HG03565 (cell line): ENCODE results near the gene FUOM.
"Not testable (repeated sequence)": the region's sequence is repeated elsewhere in the genome, so short reads cannot be mapped to it uniquely, and the experiment has no call there.

Source experiments
- ATAC-seq: cut with Tn5 transposase; IDR thresholded peaks from one replicate; pipeline ENCODE4 v1.9.1; 2021; ENCODE audit warnings: mild to moderate bottlenecking, moderate library complexity; ENCODE audit not compliant: unreplicated experiment

FUOM gene

GRCh38 chr10:133335246-133336117, 22.3 kb downstream of the FUOM start:
- no peak for ATAC-seq

GRCh38 chr10:133334503-133335245, 23.1 kb downstream of the FUOM start:
- ATAC-seq, result no peak

GRCh38 chr10:133332936-133333699, 24.7 kb downstream of the FUOM start:
- no peak for ATAC-seq

GRCh38 chr10:133329491-133330202, 28.2 kb downstream of the FUOM start:
- ATAC-seq, result peak; percentile 85

DNA sequence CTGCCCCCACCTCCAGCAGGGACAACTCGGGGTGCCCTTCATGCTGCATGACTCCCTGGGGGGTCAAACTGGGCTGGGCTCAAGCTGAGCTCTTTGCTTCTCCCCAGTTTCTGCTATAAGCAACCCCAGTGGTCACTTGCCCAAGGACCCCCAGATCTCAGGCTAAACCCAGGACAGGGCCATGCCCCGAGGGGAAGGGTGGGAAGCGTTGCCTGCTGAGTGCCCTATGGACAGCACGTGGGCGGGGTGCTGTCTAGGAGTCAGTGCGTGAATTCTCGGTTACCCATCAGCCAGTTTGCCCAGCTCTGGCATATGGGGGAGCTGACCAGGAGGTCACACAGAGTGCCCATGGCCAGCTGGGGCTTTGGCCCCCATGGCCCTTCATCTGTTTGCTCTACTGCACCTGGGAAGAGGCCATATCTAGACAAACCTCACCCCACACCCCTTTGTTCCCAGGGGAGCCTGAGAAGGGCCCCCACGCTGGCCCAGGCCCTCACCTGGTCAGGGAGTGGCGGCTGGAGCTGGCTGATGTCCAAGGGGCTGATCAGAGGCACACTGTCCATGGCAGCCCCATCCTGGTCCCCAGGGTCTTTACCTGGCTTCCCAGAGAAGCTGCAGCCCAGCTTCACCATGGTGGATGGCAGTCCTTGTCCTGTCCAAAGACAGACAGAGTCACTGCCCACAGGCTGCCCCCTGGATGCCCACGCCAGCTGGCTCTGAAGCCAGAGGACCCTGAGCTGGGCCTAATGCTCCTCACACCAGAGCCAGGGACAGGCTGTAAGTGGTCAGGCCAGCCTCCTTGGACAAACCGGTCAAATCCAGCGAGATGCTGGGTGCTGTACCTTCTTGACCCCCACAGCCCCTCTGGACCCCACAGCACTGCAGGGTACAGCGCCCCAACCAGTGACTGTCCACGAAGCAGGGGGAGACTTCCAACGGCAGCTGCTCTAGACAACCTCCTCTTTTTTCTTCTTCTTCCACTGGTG, 29.2 kb downstream of the FUOM start:
- no peak for ATAC-seq

- no peak for ATAC-seq
These were observed 30.0 kb downstream of the FUOM start for GRCh38 chr10:133327651-133328357.

GRCh38 chr10:133326745-133327650, 30.8 kb downstream of the FUOM start:
- ATAC-seq, result no peak

DNA sequence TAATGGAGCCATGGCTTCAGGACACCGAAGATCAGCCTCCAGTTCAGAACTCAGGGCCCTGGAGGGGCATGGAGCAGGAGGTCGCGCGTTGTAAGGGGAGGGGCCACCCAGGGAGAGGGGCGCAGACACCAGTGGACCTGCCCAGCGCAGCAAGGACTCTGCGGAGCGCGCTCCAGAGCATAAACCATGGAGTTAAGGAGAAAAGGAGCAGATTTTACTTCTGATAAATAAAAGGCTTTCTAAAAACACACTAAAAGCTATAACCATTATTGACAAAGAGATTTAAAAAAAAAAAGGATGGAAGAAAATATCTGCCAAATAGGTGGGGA, 31.6 kb downstream of the FUOM start:
- no peak for ATAC-seq

- ATAC-seq, result no peak
These were observed 32.2 kb downstream of the FUOM start for GRCh38 chr10:133325440-133326222.

DNA sequence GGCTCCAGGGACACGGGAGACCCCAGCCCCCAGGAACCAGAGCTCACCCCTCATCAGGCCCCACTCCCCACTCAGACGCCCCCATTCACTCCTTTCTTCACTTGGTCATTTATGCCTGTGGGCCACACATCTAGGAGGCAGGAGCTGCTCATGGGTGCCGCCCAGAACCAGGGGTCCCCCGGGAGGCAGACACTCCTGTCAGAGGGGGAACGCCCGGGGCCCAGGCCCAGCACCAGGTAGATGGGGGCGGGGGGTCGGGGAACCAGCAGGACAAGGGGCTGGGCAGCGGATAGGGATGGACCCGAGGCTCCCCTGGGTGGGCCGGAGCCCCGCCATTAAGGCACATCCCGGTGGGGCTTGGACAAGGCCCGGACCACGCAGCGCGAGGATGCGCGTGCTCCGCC, 33.0 kb downstream of the FUOM start:
- no peak for ATAC-seq

DNA sequence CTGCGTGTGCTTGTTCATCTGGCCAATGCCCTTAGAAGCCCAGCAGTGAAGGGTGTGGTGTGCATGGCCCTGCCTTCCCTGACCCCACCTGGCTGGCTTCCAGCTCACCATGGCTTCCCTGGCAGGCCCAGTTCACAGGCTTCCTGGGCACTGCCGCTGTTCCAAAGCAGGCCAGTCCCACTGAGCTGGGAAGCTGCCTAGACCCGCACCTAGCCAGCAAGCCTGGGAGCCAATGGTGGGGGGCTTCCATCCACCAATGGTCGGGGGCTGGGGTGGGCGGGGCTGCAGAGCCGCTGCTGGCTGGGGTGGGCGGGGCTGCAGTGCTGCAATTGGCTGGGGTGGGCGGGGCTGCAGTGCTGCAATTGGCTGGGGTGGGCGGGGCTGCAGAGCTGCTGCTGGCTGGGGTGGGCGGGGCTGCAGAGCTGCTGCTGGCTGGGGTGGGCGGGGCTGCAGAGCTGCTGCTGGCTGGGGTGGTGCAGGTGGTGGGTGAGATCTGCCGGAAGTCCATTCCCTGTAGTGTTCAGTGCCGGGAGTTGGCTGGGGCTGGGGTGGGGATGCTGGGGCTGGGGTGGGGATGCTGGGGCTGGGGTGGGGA, 33.5 kb downstream of the FUOM start:
- ATAC-seq, result no peak

DNA sequence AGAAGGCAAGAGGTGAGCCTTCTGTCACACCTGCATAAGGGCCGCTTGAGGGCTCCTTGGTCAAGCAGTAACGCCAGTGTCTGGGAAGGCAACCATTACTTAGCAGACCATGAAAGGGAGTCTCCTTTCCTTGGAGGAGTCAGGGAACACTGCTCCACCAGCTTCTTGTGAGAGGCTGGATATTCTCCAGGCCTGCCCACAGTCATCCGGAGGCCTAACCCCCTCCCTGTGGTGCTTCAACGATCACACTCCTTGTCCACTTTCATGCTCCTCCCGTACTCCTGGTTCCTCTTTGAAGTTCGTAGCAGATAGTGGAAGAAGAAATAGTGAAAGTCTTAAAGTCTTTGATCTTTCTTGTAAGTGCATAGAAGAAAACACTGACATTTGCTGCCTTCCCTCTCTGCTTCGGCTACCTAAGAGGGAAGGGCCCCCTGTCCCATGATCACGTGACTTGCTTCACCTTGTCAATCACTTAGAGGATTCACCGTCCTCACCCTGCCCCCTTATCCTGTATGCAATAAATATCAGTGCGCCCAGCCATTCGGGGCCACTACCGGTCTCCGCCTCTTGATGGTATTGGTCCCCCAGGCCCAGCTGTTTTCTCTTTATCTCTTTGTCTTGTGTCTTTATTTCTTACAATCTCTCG, 35.6 kb downstream of the FUOM start:
- not testable (repeated sequence) for ATAC-seq

DNA sequence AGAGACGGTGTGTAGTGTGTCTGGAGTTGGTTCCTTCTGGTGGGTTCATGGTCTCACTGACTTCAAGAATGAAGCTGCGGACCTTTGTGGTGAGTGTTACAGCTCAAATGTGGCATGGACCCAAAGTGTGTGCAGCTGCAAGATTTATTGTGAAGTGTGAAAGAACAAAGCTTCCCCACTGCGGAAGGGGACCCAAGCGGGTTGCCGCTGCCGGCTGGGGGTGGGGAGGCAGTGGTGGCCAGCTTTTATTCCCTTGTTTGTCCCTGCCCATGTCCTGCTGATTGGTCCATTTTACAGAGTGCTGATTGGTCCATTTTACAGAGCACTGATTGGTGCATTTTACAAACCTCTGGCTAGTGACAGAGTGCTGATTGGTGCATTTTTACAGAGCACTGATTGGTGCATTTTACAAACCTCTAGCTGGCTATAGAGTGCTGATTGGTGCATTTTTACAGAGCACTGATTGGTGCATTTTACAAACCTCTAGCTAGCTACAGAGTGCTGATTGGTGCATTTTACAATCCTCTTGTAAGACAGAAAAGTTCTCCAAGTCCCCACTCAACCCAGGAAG, 36.9 kb downstream of the FUOM start:
- not testable (repeated sequence) for ATAC-seq

GRCh38 chr10:133318494-133319127, 39.2 kb downstream of the FUOM start:
- peak; percentile 69 for ATAC-seq

GRCh38 chr10:133316732-133317131, 41.1 kb downstream of the FUOM start:
- ATAC-seq, result no peak

- ATAC-seq, result no peak
These were observed 41.6 kb downstream of the FUOM start for GRCh38 chr10:133316266-133316665.
